HG02970 (cell line): ENCODE data around the gene IYD.
"Not testable (repeated sequence)": the region's sequence is repeated elsewhere in the genome, so short reads cannot be mapped to it uniquely, and the experiment has no call there.

Experiments
- ATAC-seq: cut with Tn5 transposase; IDR thresholded peaks from one replicate; pipeline ENCODE4 v1.9.1; 2021; ENCODE audit warnings: mild to moderate bottlenecking, moderate library complexity, moderate number of reproducible peaks; ENCODE audit not compliant: unreplicated experiment, low FRiP score

The IYD gene

GRCh38 chr6:150349546-150349945 is 19.3 kb upstream of the IYD start:
- ATAC-seq = no peak

GRCh38 chr6:150352321-150353296 is 16.2 kb upstream of the IYD start:
- ATAC-seq = no peak

GRCh38 chr6:150353445-150353844 is 15.4 kb upstream of the IYD start:
- no peak for ATAC-seq

- no peak for ATAC-seq
Measured at GRCh38 chr6:150354754-150355571, 13.8 kb upstream of the IYD start.

GRCh38 chr6:150355932-150356331 is 12.9 kb upstream of the IYD start:
- no peak for ATAC-seq

GRCh38 chr6:150361876-150362275 is 6.9 kb upstream of the IYD start:
- ATAC-seq = no peak

- ATAC-seq = no peak
Measured at GRCh38 chr6:150363733-150364132, 5.1 kb upstream of the IYD start.

GRCh38 chr6:150366118-150366778 is 2.6 kb upstream of the IYD start:
- no peak for ATAC-seq

GRCh38 chr6:150369408-150369807 is 596 bp downstream of the IYD start:
- ATAC-seq = no peak

GRCh38 chr6:150370112-150370511 is 1.3 kb downstream of the IYD start:
- no peak for ATAC-seq

- ATAC-seq = no peak
Measured at GRCh38 chr6:150371356-150371755, 2.5 kb downstream of the IYD start.

- no peak for ATAC-seq
Measured at GRCh38 chr6:150372051-150372450, 3.2 kb downstream of the IYD start.

- no peak for ATAC-seq
Measured at GRCh38 chr6:150373260-150373701, 4.5 kb downstream of the IYD start.

GRCh38 chr6:150374346-150374745 is 5.5 kb downstream of the IYD start:
- ATAC-seq = not testable (repeated sequence)

GRCh38 chr6:150377211-150377781 is 8.5 kb downstream of the IYD start:
- no peak for ATAC-seq

GRCh38 chr6:150380256-150380655 is 11.4 kb downstream of the IYD start:
- no peak for ATAC-seq

GRCh38 chr6:150382171-150382570 is 13.4 kb downstream of the IYD start:
- ATAC-seq = no peak

- no peak for ATAC-seq
Measured at GRCh38 chr6:150391414-150391813, 22.6 kb downstream of the IYD start.

GRCh38 chr6:150391890-150392289 is 23.1 kb downstream of the IYD start:
- no peak for ATAC-seq

- ATAC-seq = no peak
Measured at GRCh38 chr6:150392452-150393220, 23.8 kb downstream of the IYD start.
